ENCODE data around the gene UBE2H.
"Not testable (repeated sequence)": the region's sequence is repeated elsewhere in the genome, so short reads cannot be mapped to it uniquely, and the experiment has no call there.

The UBE2H gene

GRCh38 chr7:129798616-129799349 is 154.0 kb downstream of the UBE2H start:
- Histone ChIP-seq H3K36me3 (ENCODE audit: insufficient read depth, low read length) (no peaks in the 10 kb centered on the region), H3K27ac (no peak overlapping the region), H3K9me3 (ENCODE audit: low read depth, low read length) (no peaks in the 10 kb centered on the region), H3K4me3 (no peak overlapping the region), H3K9ac (ENCODE audit: insufficient read length) (no peak overlapping the region)
- no peak for DNase-seq (ENCODE audit: low read depth, low spot score)
- TF ChIP-seq POLR2AphosphoS5 (IDR thresholded peaks at IDR 0.05; ENCODE audit: borderline replicate concordance, low read depth, low read length) (no peak), FOXP2 (optimal IDR thresholded peaks at IDR 0.05; ENCODE audit: control extremely low read depth, extremely low read length, insufficient read depth) (no peak), EZH2 (IDR thresholded peaks at IDR 0.05) (no peak)

- no peak for TF ChIP-seq EZH2 (IDR thresholded peaks at IDR 0.05)
- TF ChIP-seq FOXP2 (optimal IDR thresholded peaks at IDR 0.05; ENCODE audit: control extremely low read depth, extremely low read length, insufficient read depth) = no peak
- no peak for TF ChIP-seq POLR2AphosphoS5 (IDR thresholded peaks at IDR 0.05; ENCODE audit: borderline replicate concordance, low read depth, low read length)
- no peak for DNase-seq (ENCODE audit: low read depth, low spot score)
- no peak overlapping the region for H3K4me3 ChIP-seq
- no peak overlapping the region for H3K27ac ChIP-seq
- no peaks in the 10 kb centered on the region for H3K9me3 ChIP-seq (ENCODE audit: low read depth, low read length)
- no peak overlapping the region for H3K9ac ChIP-seq (ENCODE audit: insufficient read length)
- H3K36me3 ChIP-seq (ENCODE audit: insufficient read depth, low read length) = no peaks in the 10 kb centered on the region
Observed at GRCh38 chr7:129797214-129797789, 155.5 kb downstream of the UBE2H start.

GRCh38 chr7:129796186-129796775 is 156.5 kb downstream of the UBE2H start:
- no peaks in the 10 kb centered on the region for H3K9me3 ChIP-seq (ENCODE audit: low read depth, low read length)
- no peak for TF ChIP-seq POLR2AphosphoS5 (IDR thresholded peaks at IDR 0.05; ENCODE audit: borderline replicate concordance, low read depth, low read length)
- TF ChIP-seq FOXP2 (optimal IDR thresholded peaks at IDR 0.05; ENCODE audit: control extremely low read depth, extremely low read length, insufficient read depth) = no peak
- TF ChIP-seq EZH2 (IDR thresholded peaks at IDR 0.05) = no peak
- no peak overlapping the region for H3K4me3 ChIP-seq
- H3K36me3 ChIP-seq (ENCODE audit: insufficient read depth, low read length) = no peaks in the 10 kb centered on the region
- H3K9ac ChIP-seq (ENCODE audit: insufficient read length) = no peak overlapping the region
- H3K27ac ChIP-seq = no peak overlapping the region
- DNase-seq (ENCODE audit: low read depth, low spot score) = no peak

GRCh38 chr7:129794461-129794860 is 158.3 kb downstream of the UBE2H start:
- not testable (repeated sequence) for H3K27ac ChIP-seq; H3K4me3 ChIP-seq; H3K9ac ChIP-seq (ENCODE audit: insufficient read length); H3K36me3 ChIP-seq (ENCODE audit: insufficient read depth, low read length); H3K9me3 ChIP-seq (ENCODE audit: low read depth, low read length); DNase-seq (ENCODE audit: low read depth, low spot score)

- no peak overlapping the region for H3K4me3 ChIP-seq
- TF ChIP-seq POLR2AphosphoS5 (IDR thresholded peaks at IDR 0.05; ENCODE audit: borderline replicate concordance, low read depth, low read length) = no peak
- no peak for TF ChIP-seq EZH2 (IDR thresholded peaks at IDR 0.05)
- TF ChIP-seq FOXP2 (optimal IDR thresholded peaks at IDR 0.05; ENCODE audit: control extremely low read depth, extremely low read length, insufficient read depth) = no peak
- H3K27ac ChIP-seq = no peak overlapping the region
- no peaks in the 10 kb centered on the region for H3K36me3 ChIP-seq (ENCODE audit: insufficient read depth, low read length)
- no peak overlapping the region for H3K9ac ChIP-seq (ENCODE audit: insufficient read length)
- DNase-seq (ENCODE audit: low read depth, low spot score) = no peak
- H3K9me3 ChIP-seq (ENCODE audit: low read depth, low read length) = no peaks in the 10 kb centered on the region
Observed at GRCh38 chr7:129793506-129794310, 159.1 kb downstream of the UBE2H start.

GRCh38 chr7:129792721-129793120 is 160.0 kb downstream of the UBE2H start:
- TF ChIP-seq POLR2AphosphoS5 (IDR thresholded peaks at IDR 0.05; ENCODE audit: borderline replicate concordance, low read depth, low read length) (no peak), FOXP2 (optimal IDR thresholded peaks at IDR 0.05; ENCODE audit: control extremely low read depth, extremely low read length, insufficient read depth) (no peak), EZH2 (IDR thresholded peaks at IDR 0.05) (no peak)
- no peak for DNase-seq (ENCODE audit: low read depth, low spot score)
- H3K9me3 ChIP-seq (ENCODE audit: low read depth, low read length) = no peaks in the 10 kb centered on the region
- H3K36me3 ChIP-seq (ENCODE audit: insufficient read depth, low read length) = no peaks in the 10 kb centered on the region
- H3K4me3 ChIP-seq = no peak overlapping the region
- no peak overlapping the region for H3K9ac ChIP-seq (ENCODE audit: insufficient read length)
- no peak overlapping the region for H3K27ac ChIP-seq

- H3K36me3 ChIP-seq (ENCODE audit: insufficient read depth, low read length) = no peaks in the 10 kb centered on the region
- DNase-seq (ENCODE audit: low read depth, low spot score) = no peak
- no peak overlapping the region for H3K9ac ChIP-seq (ENCODE audit: insufficient read length)
- H3K27ac ChIP-seq = no peak overlapping the region
- TF ChIP-seq FOXP2 (optimal IDR thresholded peaks at IDR 0.05; ENCODE audit: control extremely low read depth, extremely low read length, insufficient read depth) (no peak), EZH2 (IDR thresholded peaks at IDR 0.05) (no peak), POLR2AphosphoS5 (IDR thresholded peaks at IDR 0.05; ENCODE audit: borderline replicate concordance, low read depth, low read length) (no peak)
- no peaks in the 10 kb centered on the region for H3K9me3 ChIP-seq (ENCODE audit: low read depth, low read length)
- no peak overlapping the region for H3K4me3 ChIP-seq
Observed at GRCh38 chr7:129790136-129790535, 162.6 kb downstream of the UBE2H start.

- Histone ChIP-seq H3K9ac (ENCODE audit: insufficient read length) (no peak overlapping the region), H3K36me3 (ENCODE audit: insufficient read depth, low read length) (no peaks in the 10 kb centered on the region), H3K4me3 (no peak overlapping the region), H3K27ac (no peak overlapping the region), H3K9me3 (ENCODE audit: low read depth, low read length) (no peaks in the 10 kb centered on the region)
- no peak for DNase-seq (ENCODE audit: low read depth, low spot score)
- no peak for TF ChIP-seq POLR2AphosphoS5 (IDR thresholded peaks at IDR 0.05; ENCODE audit: borderline replicate concordance, low read depth, low read length)
- TF ChIP-seq EZH2 (IDR thresholded peaks at IDR 0.05) = no peak
- no peak for TF ChIP-seq FOXP2 (optimal IDR thresholded peaks at IDR 0.05; ENCODE audit: control extremely low read depth, extremely low read length, insufficient read depth)
Observed at GRCh38 chr7:129789652-129790051, 163.1 kb downstream of the UBE2H start.
